OCI-LY7 (cell line): ENCODE results near the gene VEPH1. TPM values are rescaled to one million over a fixed set of nuclear protein-coding genes. Genes with fewer than 3 reads are reported as not detected.

Source experiments
- BruUV-seq: library from RNA; stranded (reverse); fragments of 400-500 nt; replicated peaks from 2 replicates; lab custom pipeline; 2021; lab: Mats Ljungman, UMichigan
- CTCF ChIA-PET: fragments of 300-600 bp; sonication (Branson Sonifier 250); formaldehyde crosslinking; loops from one replicate; lab custom pipeline; 2022; ENCODE audit warnings: antibody characterized with exemption; ENCODE audit not compliant: unreplicated experiment; lab: Charles Lee
- POLR2A ChIA-PET: fragments of 300-600 bp; sonication (Branson Sonifier 250); formaldehyde crosslinking; loops from one replicate; lab custom pipeline; 2022; ENCODE audit warnings: antibody characterized with exemption; lab: Charles Lee
- DNase-seq: peaks from one replicate; pipeline ENCODE4 v3.0.0-alpha.2; 2015; ENCODE audit warnings: low spot score
- H2AFZ ChIP-seq: fragments of 200-600 bp; sonication (generic), shearing (Covaris generic); 2 replicates; pipeline ENCODE4 v1.6.1; 2014; ENCODE audit warnings: mild to moderate bottlenecking, antibody characterized with exemption, low read length, moderate library complexity
- H3K27ac ChIP-seq: fragments of 200-600 bp; sonication (generic); 2 replicates; pipeline ENCODE4 v1.5.1; 2014; ENCODE audit warnings: mixed run types, low read depth, mild to moderate bottlenecking, moderate library complexity, low read length, inconsistent platforms; ENCODE audit not compliant: poor library complexity, severe bottlenecking
- H3K36me3 ChIP-seq: fragments of 200-600 bp; sonication (generic); 2 replicates; pipeline ENCODE4 v1.6.1; 2014; ENCODE audit warnings: mild to moderate bottlenecking, antibody characterized with exemption, low read length, moderate library complexity, mixed read lengths; ENCODE audit not compliant: insufficient read depth
- H3K4me1 ChIP-seq: fragments of 200-600 bp; sonication (generic); 2 replicates; pipeline ENCODE4 v1.5.1; 2014; ENCODE audit warnings: mild to moderate bottlenecking, low read length; ENCODE audit not compliant: insufficient read depth, poor library complexity, severe bottlenecking
- H3K4me2 ChIP-seq: fragments of 200-600 bp; sonication (generic); 2 replicates; pipeline ENCODE4 v1.6.1; 2014; ENCODE audit warnings: mild to moderate bottlenecking, low read length
- H3K4me3 ChIP-seq: fragments of 200-600 bp; sonication (generic); 2 replicates; pipeline ENCODE4 v1.5.1; 2014; ENCODE audit warnings: mild to moderate bottlenecking, low read depth, low read length; ENCODE audit not compliant: poor library complexity, severe bottlenecking
- H3K79me2 ChIP-seq: fragments of 200-600 bp; sonication (generic); 2 replicates; pipeline ENCODE4 v1.6.1; 2016; ENCODE audit warnings: low read depth, mild to moderate bottlenecking, low read length, moderate library complexity, mixed read lengths; ENCODE audit not compliant: insufficient read depth
- H3K9me2 ChIP-seq: fragments of 200-600 bp; sonication (generic); 2 replicates; pipeline ENCODE4 v1.6.1; 2016; ENCODE audit warnings: mild to moderate bottlenecking, low read length, mixed read lengths; ENCODE audit not compliant: insufficient read depth
- H3K9me3 ChIP-seq: fragments of 200-600 bp; sonication (generic); 2 replicates; pipeline ENCODE4 v1.6.1; 2014; ENCODE audit warnings: mild to moderate bottlenecking, mixed run types, low read length, mixed read lengths
- H4K20me1 ChIP-seq: fragments of 200-600 bp; sonication (generic); 2 replicates; pipeline ENCODE4 v1.6.1; 2014; ENCODE audit warnings: mild to moderate bottlenecking, antibody characterized with exemption, low read length, moderate library complexity, mixed read lengths; ENCODE audit not compliant: insufficient read depth
- EZH2phosphoT487 ChIP-seq: fragments of 200-600 bp; sonication (generic); IDR thresholded peaks from 2 replicates; pipeline ENCODE4 v1.6.1; 2018; ENCODE audit warnings: low read depth, borderline replicate concordance, mild to moderate bottlenecking, mixed run types, antibody characterized with exemption, low read length, moderate library complexity, mixed read lengths
- intact Hi-C: fragments of 100-400 bp; cut with micrococcal nuclease; formaldehyde crosslinking; loops from one replicate; pipeline ENCODE4 v1.10.0; 2022; ENCODE audit not compliant: unreplicated experiment
- total RNA-seq, 2 experiments: library from RNA; depleted of rRNA in 1 of 2; stranded (reverse); fragments of >200 nt in 1 of 2; shearing (Covaris generic) in 1 of 2; gene quantifications; 2 replicates each; pipeline ENCODE4 v1.2.3, GENCODE V29; 2014 to 2022
- TF ChIP-seq, protein P1 (sequence below): fragments of 200-600 bp; sonication (generic); conservative IDR thresholded peaks from 2 replicates; pipeline ENCODE4 v1.5.1; 2014; ENCODE audit warnings: mild to moderate bottlenecking, antibody characterized with exemption, low read length, moderate library complexity, mixed read lengths

VEPH1 gene
- total RNA-seq, 2 experiments from 2014 or later, result not detected

DNA sequence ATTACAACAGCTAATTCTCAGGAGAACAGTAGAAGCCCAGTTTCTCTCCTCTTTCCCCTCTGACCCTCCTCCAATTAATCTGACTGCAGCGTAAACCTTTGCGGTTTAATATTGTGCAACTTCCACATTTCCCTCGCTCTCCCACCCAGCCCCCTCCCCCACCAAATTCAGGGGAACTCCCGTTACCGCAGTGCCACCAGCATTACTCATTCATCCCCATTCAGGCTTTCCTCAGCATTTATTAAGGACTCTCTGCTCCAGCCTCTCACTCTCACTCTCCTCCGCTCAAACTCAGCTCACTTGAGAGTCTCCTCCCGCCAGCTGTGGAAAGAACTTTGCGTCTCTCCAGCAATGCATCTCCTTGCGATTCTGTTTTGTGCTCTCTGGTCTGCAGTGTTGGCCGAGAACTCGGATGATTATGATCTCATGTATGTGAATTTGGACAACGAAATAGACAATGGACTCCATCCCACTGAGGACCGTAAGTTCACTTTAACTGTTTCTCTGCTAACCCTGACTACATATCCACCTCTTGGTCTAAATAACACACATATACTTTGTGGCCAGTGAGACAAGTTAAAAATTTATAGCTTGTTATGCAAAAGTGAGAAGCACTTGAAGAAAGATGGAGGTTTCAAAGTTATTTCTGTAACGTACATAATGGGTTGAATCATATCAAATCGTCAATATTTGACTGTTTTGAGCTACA is 66.5 kb downstream of the VEPH1 start, which contains the start of gene PTX3:
TSS of gene PTX3 (plus strand) at position 268 of the 709 bp plus-strand sequence. CDS start at position 352, 84 bp downstream.
- Histone ChIP-seq H3K4me2 (no peak within 1 kb of the TSS), H3K36me3 (no peaks in the 10 kb centered on the region), H3K4me3 (no peak within 1 kb of the TSS), H2AFZ (no peak within 1 kb of the TSS), H3K9me2 (no peaks in the 10 kb centered on the region), H3K9me3 (no peaks in the 10 kb centered on the region), H3K4me1 (no peaks in the 10 kb centered on the region), H4K20me1 (no peaks in the 10 kb centered on the region), H3K27ac (no peak within 1 kb of the TSS), H3K79me2 (no peaks in the 10 kb centered on the region)
- ChIA-PET POLR2A (interaction anchor here (1.0 kb wide), 1 partner anchor 95 kb away, joined by 5 read pairs; no protein-coding TSS in a partner anchor), CTCF (interaction anchor here (0.6 kb wide), 1 partner anchor 134 kb away, joined by 3 read pairs; no protein-coding TSS in a partner anchor)
- intact Hi-C loops, result no loop called here
- no TSS peak for BruUV-seq
- no peak for DNase-seq
- TF ChIP-seq, protein P1, sequence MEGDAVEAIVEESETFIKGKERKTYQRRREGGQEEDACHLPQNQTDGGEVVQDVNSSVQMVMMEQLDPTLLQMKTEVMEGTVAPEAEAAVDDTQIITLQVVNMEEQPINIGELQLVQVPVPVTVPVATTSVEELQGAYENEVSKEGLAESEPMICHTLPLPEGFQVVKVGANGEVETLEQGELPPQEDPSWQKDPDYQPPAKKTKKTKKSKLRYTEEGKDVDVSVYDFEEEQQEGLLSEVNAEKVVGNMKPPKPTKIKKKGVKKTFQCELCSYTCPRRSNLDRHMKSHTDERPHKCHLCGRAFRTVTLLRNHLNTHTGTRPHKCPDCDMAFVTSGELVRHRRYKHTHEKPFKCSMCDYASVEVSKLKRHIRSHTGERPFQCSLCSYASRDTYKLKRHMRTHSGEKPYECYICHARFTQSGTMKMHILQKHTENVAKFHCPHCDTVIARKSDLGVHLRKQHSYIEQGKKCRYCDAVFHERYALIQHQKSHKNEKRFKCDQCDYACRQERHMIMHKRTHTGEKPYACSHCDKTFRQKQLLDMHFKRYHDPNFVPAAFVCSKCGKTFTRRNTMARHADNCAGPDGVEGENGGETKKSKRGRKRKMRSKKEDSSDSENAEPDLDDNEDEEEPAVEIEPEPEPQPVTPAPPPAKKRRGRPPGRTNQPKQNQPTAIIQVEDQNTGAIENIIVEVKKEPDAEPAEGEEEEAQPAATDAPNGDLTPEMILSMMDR, result no peak
- no peak for TF ChIP-seq EZH2phosphoT487

DNA sequence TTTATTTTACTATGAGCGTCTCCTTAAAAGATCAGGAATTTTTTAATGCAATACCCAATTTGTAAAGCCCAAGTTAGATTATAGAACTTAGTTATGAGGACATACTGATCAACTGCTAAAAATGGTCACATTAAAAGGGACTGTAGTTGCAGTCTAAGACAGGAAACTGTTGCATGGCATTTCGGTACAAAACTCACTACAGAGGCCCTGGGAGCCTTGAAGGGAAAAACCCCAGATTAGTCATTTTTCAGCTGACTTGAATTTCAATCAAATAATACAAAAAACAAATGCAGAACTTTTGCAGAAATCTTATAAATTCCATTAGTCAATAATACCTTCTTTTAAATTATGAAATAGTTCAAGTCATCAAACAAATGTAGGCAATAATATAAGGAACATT is 73.5 kb downstream of the VEPH1 start:
- H3K27ac ChIP-seq, result no peak overlapping the region
- DNase-seq, result no peak
- no TSS peak for BruUV-seq
- ChIA-PET POLR2A (no interaction called here), CTCF (no interaction called here)
- no peaks in the 10 kb centered on the region for H4K20me1 ChIP-seq
- H3K4me3 ChIP-seq, result no peak overlapping the region
- TF ChIP-seq, protein P1, result no peak
- no peak for TF ChIP-seq EZH2phosphoT487
- H3K4me2 ChIP-seq, result no peak overlapping the region
- H3K79me2 ChIP-seq, result no peaks in the 10 kb centered on the region
- H3K4me1 ChIP-seq, result no peaks in the 10 kb centered on the region
- intact Hi-C loops, result no loop called here
- no peaks in the 10 kb centered on the region for H3K9me2 ChIP-seq
- no peaks in the 10 kb centered on the region for H3K36me3 ChIP-seq
- no peak overlapping the region for H2AFZ ChIP-seq
- H3K9me3 ChIP-seq, result no peaks in the 10 kb centered on the region

GRCh38 chr3:157428853-157429252 is 74.4 kb downstream of the VEPH1 start:
- ChIA-PET POLR2A (no interaction called here), CTCF (no interaction called here)
- TF ChIP-seq, protein P1, result no peak
- no peak for TF ChIP-seq EZH2phosphoT487
- Histone ChIP-seq H3K4me2 (no peak overlapping the region), H3K79me2 (no peaks in the 10 kb centered on the region), H3K4me3 (no peak overlapping the region), H3K4me1 (no peaks in the 10 kb centered on the region), H3K27ac (no peak overlapping the region), H2AFZ (no peak overlapping the region), H3K9me2 (no peaks in the 10 kb centered on the region), H3K36me3 (no peaks in the 10 kb centered on the region), H3K9me3 (no peaks in the 10 kb centered on the region), H4K20me1 (no peaks in the 10 kb centered on the region)
- DNase-seq, result no peak
- intact Hi-C loops, result no loop called here
- BruUV-seq, result no TSS peak
